EL (cell line): Measurements from ENCODE around the gene SCN2A.
A peak's percentile ranks its signal among the peaks of the same experiment; 100 is the strongest.
"Not testable (repeated sequence)": the region's sequence is repeated elsewhere in the genome, so short reads cannot be mapped to it uniquely, and the experiment has no call there.

Experiments
- DNase-seq: peaks from one replicate; pipeline ENCODE4 v3.0.0-alpha.2; 2016

SCN2A gene

GRCh38 chr2:165348441-165348840, 109.2 kb downstream of the SCN2A start:
- no peak for DNase-seq

GRCh38 chr2:165349181-165349580, 110.0 kb downstream of the SCN2A start:
- no peak for DNase-seq

- DNase-seq, result peak; percentile 42
Measured at GRCh38 chr2:165357758-165358157, 118.5 kb downstream of the SCN2A start.

GRCh38 chr2:165361514-165361913, 122.3 kb downstream of the SCN2A start:
- no peak for DNase-seq

GRCh38 chr2:165369131-165369897, 130.1 kb downstream of the SCN2A start:
- DNase-seq, result no peak

- DNase-seq, result no peak
Measured at GRCh38 chr2:165369898-165370296, 130.7 kb downstream of the SCN2A start.

GRCh38 chr2:165371356-165371755, 132.1 kb downstream of the SCN2A start:
- no peak for DNase-seq

GRCh38 chr2:165373278-165374010, 134.2 kb downstream of the SCN2A start:
- no peak for DNase-seq

GRCh38 chr2:165376571-165376975, 137.4 kb downstream of the SCN2A start:
- no peak for DNase-seq

- no peak for DNase-seq
Measured at GRCh38 chr2:165382362-165382761, 143.1 kb downstream of the SCN2A start.

GRCh38 chr2:165390875-165391274, 151.7 kb downstream of the SCN2A start:
- DNase-seq, result no peak

GRCh38 chr2:165391791-165392190, 152.6 kb downstream of the SCN2A start:
- DNase-seq, result no peak

- DNase-seq, result not testable (repeated sequence)
Measured at GRCh38 chr2:165398603-165399002, 159.4 kb downstream of the SCN2A start.

- DNase-seq, result peak; percentile 48
Measured at GRCh38 chr2:165401285-165401852, 162.2 kb downstream of the SCN2A start.

- no peak for DNase-seq
Measured at GRCh38 chr2:165402162-165402561, 162.9 kb downstream of the SCN2A start.

GRCh38 chr2:165406173-165406572, 167.0 kb downstream of the SCN2A start:
- peak; percentile 1 for DNase-seq

GRCh38 chr2:165407466-165407865, 168.3 kb downstream of the SCN2A start:
- no peak for DNase-seq

GRCh38 chr2:165408186-165408585, 169.0 kb downstream of the SCN2A start:
- no peak for DNase-seq

- no peak for DNase-seq
Measured at GRCh38 chr2:165410276-165410675, 171.1 kb downstream of the SCN2A start.

- no peak for DNase-seq
Measured at GRCh38 chr2:165414187-165414586, 175.0 kb downstream of the SCN2A start.

- no peak for DNase-seq
Measured at GRCh38 chr2:165417009-165417408, 177.8 kb downstream of the SCN2A start.

- no peak for DNase-seq
Measured at GRCh38 chr2:165420231-165420630, 181.0 kb downstream of the SCN2A start.

GRCh38 chr2:165423081-165423480, 183.9 kb downstream of the SCN2A start:
- no peak for DNase-seq

- no peak for DNase-seq
Measured at GRCh38 chr2:165425556-165425955, 186.3 kb downstream of the SCN2A start.
